ENCODE measurements around the gene TMEM203. TPM values are rescaled to one million over a fixed set of nuclear protein-coding genes. Genes with fewer than 3 reads are reported as not detected.
A peak's percentile ranks its signal among the peaks of the same experiment; 100 is the strongest.

Gene TMEM203
- total RNA-seq, 2 donors from 2014 or later, result 35.3 to 47.8 TPM

DNA sequence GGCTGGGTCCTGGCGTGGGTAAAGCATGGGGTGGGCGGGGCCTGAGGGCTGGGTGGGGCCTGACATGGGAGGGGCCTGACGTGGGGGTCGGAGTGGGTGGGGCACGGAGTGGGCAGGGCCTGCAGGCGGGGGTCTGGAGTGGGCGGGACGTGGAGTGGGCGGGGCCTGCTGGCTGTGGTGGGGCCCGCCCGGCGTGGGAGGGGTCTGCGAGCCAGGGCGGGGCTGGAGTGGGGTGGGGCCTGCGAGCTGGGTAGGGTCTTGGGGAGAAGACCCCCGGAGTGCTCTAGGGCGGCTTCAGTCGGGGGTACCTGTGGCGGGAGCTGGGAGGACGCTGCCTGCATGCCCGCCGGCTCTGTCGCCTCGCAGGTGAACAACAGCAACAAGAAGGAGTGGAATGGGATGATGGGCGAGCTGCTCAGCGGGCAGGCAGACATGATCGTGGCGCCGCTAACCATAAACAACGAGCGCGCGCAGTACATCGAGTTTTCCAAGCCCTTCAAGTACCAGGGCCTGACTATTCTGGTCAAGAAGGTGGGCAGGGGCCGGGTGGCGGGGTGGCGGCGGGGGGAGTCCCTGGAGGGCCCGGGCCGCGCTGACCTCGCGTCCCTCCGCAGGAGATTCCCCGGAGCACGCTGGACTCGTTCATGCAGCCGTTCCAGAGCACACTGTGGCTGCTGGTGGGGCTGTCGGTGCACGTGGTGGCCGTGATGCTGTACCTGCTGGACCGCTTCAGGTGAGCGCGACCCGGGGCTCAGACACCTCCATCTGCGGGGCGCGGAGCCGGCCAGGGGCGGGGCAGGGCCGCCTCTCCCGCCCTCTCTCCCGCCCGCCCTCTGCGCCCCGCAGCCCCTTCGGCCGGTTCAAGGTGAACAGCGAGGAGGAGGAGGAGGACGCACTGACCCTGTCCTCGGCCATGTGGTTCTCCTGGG is 43.6 kb downstream of the TMEM203 start:
- H3K4me3 ChIP-seq, result peak overlapping the region in 1 of 2 donors; percentile 25
- TF ChIP-seq POLR2AphosphoS5 (IDR thresholded peaks at IDR 0.05) (no peak), POLR2A (IDR thresholded peaks at IDR 0.05) (no peak)

DNA sequence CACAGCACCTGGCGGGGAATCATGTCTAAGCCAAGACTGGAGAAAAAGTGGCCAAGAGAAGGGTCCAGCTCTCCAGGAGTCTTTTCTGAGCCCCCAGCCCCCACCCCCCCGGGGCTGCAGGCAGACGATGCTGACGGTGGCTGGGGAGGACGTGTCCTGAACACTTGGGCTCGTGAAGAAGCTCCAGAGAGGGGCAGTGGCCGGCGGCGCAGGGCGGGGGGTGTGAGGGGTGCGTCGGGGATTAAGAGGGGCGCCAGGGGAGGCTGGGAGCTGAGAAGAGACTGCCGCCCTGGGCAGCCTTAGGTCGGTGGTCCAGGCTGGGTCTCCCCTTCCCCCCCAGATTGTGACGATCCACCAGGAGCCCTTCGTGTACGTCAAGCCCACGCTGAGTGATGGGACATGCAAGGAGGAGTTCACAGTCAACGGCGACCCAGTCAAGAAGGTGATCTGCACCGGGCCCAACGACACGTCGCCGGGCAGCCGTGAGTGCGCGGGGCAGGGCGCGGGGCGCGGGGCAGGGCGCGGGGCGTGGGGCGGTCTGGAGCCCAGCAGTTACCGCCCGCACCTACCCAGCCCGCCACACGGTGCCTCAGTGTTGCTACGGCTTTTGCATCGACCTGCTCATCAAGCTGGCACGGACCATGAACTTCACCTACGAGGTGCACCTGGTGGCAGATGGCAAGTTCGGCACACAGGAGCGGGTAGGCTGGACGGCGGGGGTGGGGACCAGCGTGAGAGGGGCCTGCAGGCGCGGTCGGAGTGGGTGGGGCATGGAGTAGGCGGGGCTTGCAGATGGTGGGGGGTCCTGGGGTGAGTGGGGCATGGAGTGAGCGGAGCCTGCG is 44.5 kb downstream of the TMEM203 start:
- intact Hi-C loops (cut with DNase I), result no loop called here
- WGBS, result 30% methylated on average over 56 of the region's 56 CpGs
- Histone ChIP-seq H3K4me1 (replicated peaks) (peaks cover 10% of the 10 kb centered on the region), H3K36me3 (no peaks in the 10 kb centered on the region), H3K27me3 (replicated peaks; ENCODE audit: insufficient read depth) (peaks cover 7% of the 10 kb centered on the region), H3K4me3 (no peak overlapping the region), H3K27ac (no peak overlapping the region), H3K9me3 (no peaks in the 10 kb centered on the region)
- no peak for TF ChIP-seq CTCF (IDR thresholded peaks at IDR 0.05)
- no peak for TF ChIP-seq POLR2AphosphoS5 (IDR thresholded peaks at IDR 0.05)
- no peak for TF ChIP-seq POLR2A (IDR thresholded peaks at IDR 0.05)
- DNase-seq (ENCODE audit: low spot score), result no peak

More for the DNA sequence above, 43.6 kb downstream of the TMEM203 start:
- Histone ChIP-seq H3K27ac (no peak overlapping the region), H3K36me3 (no peaks in the 10 kb centered on the region), H3K4me1 (replicated peaks) (peaks cover 10% of the 10 kb centered on the region), H3K27me3 (replicated peaks; ENCODE audit: insufficient read depth) (peaks cover 7% of the 10 kb centered on the region), H3K9me3 (no peaks in the 10 kb centered on the region)
- intact Hi-C loops (cut with DNase I), result no loop called here
- 2% methylated on average over 59 of the region's 71 CpGs for WGBS
- DNase-seq (ENCODE audit: low spot score), result no peak

DNA sequence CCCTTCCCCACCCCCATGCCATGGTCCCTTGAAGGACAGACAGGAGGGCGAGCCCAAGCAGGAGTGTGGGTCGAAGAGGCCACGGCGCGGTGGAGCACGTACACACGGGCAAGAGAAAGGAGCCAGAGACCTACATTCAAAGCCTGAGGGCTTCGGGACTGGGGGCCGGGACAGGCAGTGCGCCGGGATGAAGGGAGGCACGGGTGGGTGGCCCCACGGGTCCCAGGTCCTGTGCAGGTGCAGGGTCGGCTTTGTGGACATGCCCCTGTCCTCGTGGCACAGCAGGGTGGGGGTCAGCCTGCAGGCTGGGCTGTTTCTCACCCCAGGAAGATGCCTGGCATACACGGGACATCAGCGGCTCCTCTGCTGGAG is 45.4 kb downstream of the TMEM203 start:
- intact Hi-C loops (cut with DNase I), result no loop called here
- Histone ChIP-seq H3K27me3 (replicated peaks; ENCODE audit: insufficient read depth) (peaks cover 4% of the 10 kb centered on the region), H3K9me3 (no peaks in the 10 kb centered on the region), H3K4me1 (replicated peaks) (peaks cover 10% of the 10 kb centered on the region), H3K4me3 (no peak overlapping the region), H3K36me3 (no peaks in the 10 kb centered on the region), H3K27ac (no peak overlapping the region)
- TF ChIP-seq CTCF (IDR thresholded peaks at IDR 0.05), result no peak
- TF ChIP-seq POLR2A (IDR thresholded peaks at IDR 0.05), result no peak
- no peak for TF ChIP-seq POLR2AphosphoS5 (IDR thresholded peaks at IDR 0.05)
- DNase-seq (ENCODE audit: low spot score), result no peak
- WGBS, result 52% methylated on average over 17 of the region's 17 CpGs

GRCh38 chr9:137159105-137160053 is 46.1 kb downstream of the TMEM203 start:
- H3K4me1 ChIP-seq (replicated peaks), result peaks cover 10% of the 10 kb centered on the region
- TF ChIP-seq CTCF (IDR thresholded peaks at IDR 0.05) (no peak), POLR2AphosphoS5 (IDR thresholded peaks at IDR 0.05) (no peak), POLR2A (IDR thresholded peaks at IDR 0.05) (no peak)
- no peaks in the 10 kb centered on the region for H3K36me3 ChIP-seq
- no peaks in the 10 kb centered on the region for H3K9me3 ChIP-seq
- H3K4me3 ChIP-seq, result no peak overlapping the region
- no peak for DNase-seq (ENCODE audit: low spot score)
- WGBS, result 42% methylated on average over 14 of the region's 14 CpGs
- H3K27me3 ChIP-seq (replicated peaks; ENCODE audit: insufficient read depth), result peaks cover 4% of the 10 kb centered on the region
- H3K27ac ChIP-seq, result no peak overlapping the region
- intact Hi-C loops (cut with DNase I), result no loop called here
